IMR-90 (cell line): ENCODE measurements around the gene C1orf167. TPM values are rescaled to one million over a fixed set of nuclear protein-coding genes. Genes with fewer than 3 reads are reported as not detected.

Experiments
- ATAC-seq: fragments of 200-7000 bp; cut with Tn5 transposase; 2 replicates; pipeline ENCODE4 v1.9.1; 2020; ENCODE audit warnings: low read depth, mild to moderate bottlenecking, moderate library complexity
- BruUV-seq: library from RNA; stranded (reverse); fragments of 400-500 nt; replicated peaks from 2 replicates; lab custom pipeline; 2021; lab: Mats Ljungman, UMichigan
- CTCF ChIA-PET: fragments of 300-600 bp; formaldehyde crosslinking; extraction: SDS; loops from one replicate; lab custom pipeline; 2021; ENCODE audit warnings: antibody characterized with exemption; lab: Yijun Ruan, JAX
- POLR2A ChIA-PET: fragments of 300-600 bp; sonication (Branson Sonifier 250); formaldehyde crosslinking; loops from one replicate; lab custom pipeline; 2022; ENCODE audit warnings: antibody characterized with exemption; ENCODE audit not compliant: unreplicated experiment; lab: Charles Lee
- DNase-seq: peaks from one replicate; pipeline ENCODE4 v3.0.0; 2013
- H2AFZ ChIP-seq: replicated peaks from 2 replicates; pipeline ENCODE3; 2013; ENCODE audit warnings: low read length, mild to moderate bottlenecking; ENCODE audit not compliant: poor library complexity
- H2AK5ac ChIP-seq: 2 replicates; pipeline ENCODE4 v1.6.1; 2013; ENCODE audit warnings: low read depth, low read length, inconsistent platforms
- H2AK9ac ChIP-seq: replicated peaks from 2 replicates; pipeline ENCODE3; 2013; ENCODE audit warnings: mild to moderate bottlenecking, low read depth, low read length, moderate library complexity; ENCODE audit not compliant: poor library complexity
- H2BK120ac ChIP-seq: 2 replicates; pipeline ENCODE4 v1.6.1; 2013; ENCODE audit warnings: low read depth, low read length, inconsistent platforms
- H2BK15ac ChIP-seq: 3 replicates; pipeline ENCODE4 v1.6.1; 2013; ENCODE audit warnings: low read depth, low read length, inconsistent platforms
- H2BK20ac ChIP-seq: 2 replicates; pipeline ENCODE4 v1.6.1; 2013; ENCODE audit warnings: low read depth, mild to moderate bottlenecking, inconsistent platforms, low read length, moderate library complexity
- H2BK5ac ChIP-seq: 2 replicates; pipeline ENCODE4 v1.6.1; 2013; ENCODE audit warnings: mild to moderate bottlenecking, low read depth, low read length, inconsistent platforms; ENCODE audit not compliant: poor library complexity, severe bottlenecking
- H3K14ac ChIP-seq: replicated peaks from 2 replicates; pipeline ENCODE4 v1.6.1; 2013; ENCODE audit warnings: low read depth, low read length, inconsistent platforms
- H3K18ac ChIP-seq: 2 replicates; pipeline ENCODE4 v1.6.1; 2013; ENCODE audit warnings: low read depth, low read length, control low read depth
- H3K23ac ChIP-seq: 2 replicates; pipeline ENCODE4 v1.6.1; 2013; ENCODE audit warnings: low read depth, low read length, inconsistent platforms
- H3K27ac ChIP-seq: 2 replicates; pipeline ENCODE4 v1.5.1; 2013; ENCODE audit warnings: mild to moderate bottlenecking, control low read depth, low read length; ENCODE audit not compliant: insufficient read depth
- H3K27me3 ChIP-seq: 2 replicates; pipeline ENCODE4 v1.6.1; 2013; ENCODE audit warnings: low read length; ENCODE audit not compliant: control insufficient read depth, insufficient read depth
- H3K36me3 ChIP-seq: 2 replicates; pipeline ENCODE4 v1.6.1; 2013; ENCODE audit warnings: low read length, mixed read lengths; ENCODE audit not compliant: control insufficient read depth, insufficient read depth
- H3K4ac ChIP-seq: 2 replicates; pipeline ENCODE4 v1.6.1; 2013; ENCODE audit warnings: low read depth, low read length, inconsistent platforms
- H3K4me1 ChIP-seq: 2 replicates; pipeline ENCODE4 v1.6.1; 2013; ENCODE audit warnings: low read length, mixed read lengths; ENCODE audit not compliant: control insufficient read depth, insufficient read depth
- H3K4me2 ChIP-seq: 2 replicates; pipeline ENCODE4 v1.6.1; 2013; ENCODE audit warnings: low read depth, mild to moderate bottlenecking, control low read depth, low read length, moderate library complexity
- H3K4me3 ChIP-seq: 2 replicates; pipeline ENCODE4 v1.5.1; 2013; ENCODE audit warnings: low read depth, mild to moderate bottlenecking, control low read depth, low read length, moderate library complexity; ENCODE audit not compliant: insufficient read depth
- H3K56ac ChIP-seq: 2 replicates; pipeline ENCODE4 v1.6.1; 2013; ENCODE audit warnings: low read length, inconsistent platforms; ENCODE audit not compliant: insufficient read depth; ENCODE audit errors: extremely low read depth
- H3K79me1 ChIP-seq, 2 experiments: 2 replicates each; pipeline ENCODE4 v1.6.1; 2013; ENCODE audit warnings: low read length in 2 of 2, inconsistent platforms in 1 of 2, low read depth in 1 of 2
- H3K9ac ChIP-seq: 2 replicates; pipeline ENCODE4 v1.6.1; 2013; ENCODE audit warnings: low read depth, low read length, control low read depth
- H3K9me1 ChIP-seq: 2 replicates; pipeline ENCODE4 v1.6.1; 2013; ENCODE audit warnings: low read length, inconsistent platforms; ENCODE audit not compliant: insufficient read depth
- H3K9me3 ChIP-seq: 2 replicates; pipeline ENCODE4 v1.6.1; 2013; ENCODE audit warnings: low read length; ENCODE audit not compliant: control insufficient read depth, insufficient read depth
- H4K20me1 ChIP-seq: 2 replicates; pipeline ENCODE4 v1.6.1; 2013; ENCODE audit warnings: low read length, inconsistent platforms; ENCODE audit not compliant: insufficient read depth
- H4K5ac ChIP-seq: 2 replicates; pipeline ENCODE4 v1.6.1; 2013; ENCODE audit warnings: mild to moderate bottlenecking, low read depth, low read length, control low read depth
- H4K8ac ChIP-seq, 2 experiments: 2 replicates each; pipeline ENCODE4 v1.6.1; 2013; ENCODE audit warnings: low read depth in 2 of 2, low read length in 2 of 2, control low read depth in 1 of 2, inconsistent platforms in 1 of 2
- H4K91ac ChIP-seq: 2 replicates; pipeline ENCODE4 v1.6.1; 2013; ENCODE audit warnings: low read depth, low read length, inconsistent platforms; ENCODE audit not compliant: insufficient read depth
- CEBPB ChIP-seq: IDR thresholded peaks from 2 replicates; pipeline ENCODE4 v1.6.1; 2012; ENCODE audit warnings: low read depth, low read length, improper control_type of control experiment
- CHD1 ChIP-seq: IDR thresholded peaks from 2 replicates; pipeline ENCODE4 v1.6.1; 2012; ENCODE audit warnings: low read depth, low read length, improper control_type of control experiment
- CTCF ChIP-seq: conservative IDR thresholded peaks from 2 replicates; pipeline ENCODE4 v1.5.1; 2012; ENCODE audit warnings: mild to moderate bottlenecking, low read depth, low read length, improper control_type of control experiment
- ELK1 ChIP-seq: fragments of 150-350 bp; IDR thresholded peaks from 2 replicates; pipeline ENCODE4 v1.6.1; 2016; ENCODE audit warnings: low read depth, mild to moderate bottlenecking, low read length, moderate library complexity, borderline replicate concordance
- NFE2L2 ChIP-seq: fragments of 150-350 bp; IDR thresholded peaks from 2 replicates; pipeline ENCODE4 v1.6.1; 2016; ENCODE audit warnings: low read depth, mild to moderate bottlenecking, low read length
- RAD21 ChIP-seq: IDR thresholded peaks from 2 replicates; pipeline ENCODE4 v1.6.1; 2012; ENCODE audit warnings: low read length, improper control_type of control experiment
- RCOR1 ChIP-seq: IDR thresholded peaks from 2 replicates; pipeline ENCODE4 v1.6.1; 2012; ENCODE audit warnings: mild to moderate bottlenecking, low read length, improper control_type of control experiment; ENCODE audit not compliant: insufficient replicate concordance
- RFX5 ChIP-seq: IDR thresholded peaks from 2 replicates; pipeline ENCODE4 v1.8.0; 2012; ENCODE audit warnings: low read depth, mild to moderate bottlenecking, low read length, moderate library complexity
- SMC3 ChIP-seq: fragments of 150-350 bp; IDR thresholded peaks from 2 replicates; pipeline ENCODE4 v1.6.1; 2016; ENCODE audit warnings: low read depth, mild to moderate bottlenecking, antibody characterized with exemption, low read length, moderate library complexity
- USF2 ChIP-seq: fragments of 150-350 bp; IDR thresholded peaks from 2 replicates; pipeline ENCODE4 v1.6.1; 2017; ENCODE audit warnings: mild to moderate bottlenecking, antibody characterized with exemption, low read length, low read depth
- WGBS, 2 experiments: methylation state at CpG; one replicate each; pipeline versions ENCODE4 v1.1.5 to v1.1.7; 2013; ENCODE audit warnings: missing lambda C conversion rate in 2 of 2; ENCODE audit not compliant: insufficient read length in 1 of 2; ENCODE audit errors: extremely low coverage in 2 of 2; 5-methylcytosine and 5-hydroxymethylcytosine counted together
- dilution Hi-C: fragments of 300-500 bp; cut with HindIII; formaldehyde crosslinking; loops from one replicate; pipeline ENCODE4 v1.14.3; 2018; ENCODE audit warnings: low sequenced_read_pairs; ENCODE audit not compliant: unreplicated experiment
- in situ Hi-C: fragments of 300-500 bp; cut with MboI; formaldehyde crosslinking; loops from 3 replicates; pipeline ENCODE4 v1.14.3; 2019; ENCODE audit warnings: low sequenced_read_pairs, inconsistent platforms, mixed read lengths
- intact Hi-C: fragments of 100-400 bp; cut with micrococcal nuclease; formaldehyde crosslinking; loops from 2 replicates; pipeline ENCODE4 v1.10.0; 2022
- polyA plus RNA-seq, 3 experiments: library from polyadenylated mRNA; depleted of rRNA; stranded (reverse); fragments of >200 nt; gene quantifications; 2 replicates each; pipeline ENCODE4 v1.2.3, GENCODE V29; 2012; ENCODE audit warnings: low replicate concordance in 1 of 3
- total RNA-seq: library from RNA; depleted of rRNA; stranded (reverse); fragments of >200 nt; gene quantifications from 2 replicates; pipeline ENCODE4 v1.2.3, GENCODE V29; 2012

C1orf167 gene
- total and polyA plus RNA-seq, 2 of the 4 experiments (the other 2 are of a cell fraction) = under 0.01 to 0.15 TPM

- Histone ChIP-seq H3K9me3 (no peaks in the 10 kb centered on the region), H3K14ac (peak overlapping the region; percentile 80), H3K23ac (peak overlapping the region; percentile 4; the same call in 1 of the 2 replicates), H3K9ac (peak overlapping the region; percentile 9; the same call in 1 of the 2 replicates), H3K4me2 (no peak overlapping the region), H2AFZ (peak overlapping the region; percentile 88), H3K56ac (no peak overlapping the region), H2BK5ac (peak overlapping the region; percentile 59), H4K91ac (peak overlapping the region; percentile 97), H2AK9ac (peak overlapping the region; percentile 98), H3K79me1 (peaks cover 0 to 17% of the 10 kb centered on the region in 2 experiments; a peak in 2 of 4 replicates), H3K4me3 (no peak overlapping the region), H4K5ac (peak overlapping the region; percentile 15), H3K36me3 (peaks cover 20% of the 10 kb centered on the region; the same call in 1 of the 2 replicates), H3K27me3 (no peaks in the 10 kb centered on the region), H3K4ac (peak overlapping the region; percentile 91), H3K9me1 (peaks cover 34% of the 10 kb centered on the region), H2BK120ac (peak overlapping the region; percentile 81), H4K20me1 (no peaks in the 10 kb centered on the region), H4K8ac (peak overlapping the region; percentile 66 to 91), H3K18ac (peak overlapping the region; percentile 19), H3K27ac (peak overlapping the region; percentile 70; the same call in 1 of the 2 replicates), H2AK5ac (peak overlapping the region; percentile 85), H2BK20ac (peak overlapping the region; percentile 65), H2BK15ac (peak overlapping the region; percentile 19; the same call in 2 of the 3 replicates), H3K4me1 (peaks cover 39% of the 10 kb centered on the region)
- TF ChIP-seq RCOR1 (no peak), NFE2L2 (no peak), RAD21 (no peak), RFX5 (no peak), ELK1 (no peak), SMC3 (no peak), USF2 (no peak), CTCF (no peak), CHD1 (no peak), CEBPB (no peak)
- intact Hi-C loops (no loop called here), dilution Hi-C loops (no loop called here), in situ Hi-C loops (no loop called here)
- POLR2A ChIA-PET = no interaction called here
- DNase-seq (no peak), ATAC-seq (no peak)
- no TSS peak for BruUV-seq
- 96% methylated on average over 4 of the region's 14 CpGs; no CpG with 5 or more reads in 1 of the 2 experiments for WGBS, 2 experiments
- CTCF ChIA-PET = interaction anchor here (0.5 to 1.1 kb wide), 2 partner anchors 15 to 89 kb away, joined by 3 to 7 read pairs; no protein-coding TSS in a partner anchor
Measured at GRCh38 chr1:11787804-11788436, 25.9 kb downstream of the C1orf167 start.
